EL (cell line): ENCODE results near the gene ZNF888.
"Not testable (repeated sequence)": the region's sequence is repeated elsewhere in the genome, so short reads cannot be mapped to it uniquely, and the experiment has no call there.

ENCODE experiments used
- DNase-seq: peaks from one replicate; pipeline ENCODE4 v3.0.0-alpha.2; 2016

ZNF888 gene

GRCh38 chr19:52871466-52871865 lies 51.8 kb downstream of the ZNF888 start:
- DNase-seq, result no peak

- DNase-seq, result not testable (repeated sequence)
Observed at GRCh38 chr19:52868031-52868430, 55.2 kb downstream of the ZNF888 start.

DNA sequence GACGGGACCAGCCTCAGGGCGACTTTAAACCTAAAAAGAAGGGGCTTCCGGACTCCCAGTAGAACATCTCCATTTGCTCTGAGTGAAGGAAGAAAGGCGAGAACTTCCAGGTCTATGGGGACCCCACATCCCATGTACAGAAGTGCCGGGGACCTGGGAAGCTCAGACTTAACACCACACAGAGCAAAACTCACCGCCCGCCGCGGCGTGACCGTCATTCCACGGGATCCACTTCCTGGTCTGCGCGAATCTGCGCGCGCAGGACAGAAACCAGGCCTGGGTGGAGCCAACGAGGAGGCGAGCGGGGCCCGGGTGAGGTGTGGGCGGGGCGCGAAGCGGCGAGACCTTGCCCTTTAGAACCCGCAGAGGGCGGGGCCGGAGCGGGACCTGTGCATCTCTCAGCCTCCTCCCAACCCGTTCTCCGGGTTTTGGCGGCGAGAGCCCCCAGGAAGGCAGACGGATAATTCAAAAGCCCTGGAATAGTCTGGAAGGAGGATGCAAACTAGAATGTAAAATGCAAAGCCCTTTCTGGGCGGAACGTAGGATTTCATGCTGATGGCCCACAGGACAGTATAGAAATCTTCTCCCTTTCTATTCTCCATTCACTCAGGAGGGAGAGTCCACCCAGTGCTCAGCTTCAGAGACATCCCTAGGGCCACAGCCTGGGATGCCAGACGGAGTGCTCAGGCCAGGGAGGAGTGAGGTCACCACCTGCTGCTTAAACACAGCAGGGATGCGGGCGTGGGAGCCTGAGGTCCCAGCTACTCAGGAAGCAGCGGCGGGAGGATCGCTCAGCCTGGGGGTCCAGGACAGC lies 65.6 kb downstream of the ZNF888 start, which contains the start of gene ZNF468:
ZNF468 (minus strand) TSS at position 242 of the 814 bp plus-strand sequence. CDS start 3,347 bp downstream, outside the sequence.
- DNase-seq, result peak; percentile 65

DNA sequence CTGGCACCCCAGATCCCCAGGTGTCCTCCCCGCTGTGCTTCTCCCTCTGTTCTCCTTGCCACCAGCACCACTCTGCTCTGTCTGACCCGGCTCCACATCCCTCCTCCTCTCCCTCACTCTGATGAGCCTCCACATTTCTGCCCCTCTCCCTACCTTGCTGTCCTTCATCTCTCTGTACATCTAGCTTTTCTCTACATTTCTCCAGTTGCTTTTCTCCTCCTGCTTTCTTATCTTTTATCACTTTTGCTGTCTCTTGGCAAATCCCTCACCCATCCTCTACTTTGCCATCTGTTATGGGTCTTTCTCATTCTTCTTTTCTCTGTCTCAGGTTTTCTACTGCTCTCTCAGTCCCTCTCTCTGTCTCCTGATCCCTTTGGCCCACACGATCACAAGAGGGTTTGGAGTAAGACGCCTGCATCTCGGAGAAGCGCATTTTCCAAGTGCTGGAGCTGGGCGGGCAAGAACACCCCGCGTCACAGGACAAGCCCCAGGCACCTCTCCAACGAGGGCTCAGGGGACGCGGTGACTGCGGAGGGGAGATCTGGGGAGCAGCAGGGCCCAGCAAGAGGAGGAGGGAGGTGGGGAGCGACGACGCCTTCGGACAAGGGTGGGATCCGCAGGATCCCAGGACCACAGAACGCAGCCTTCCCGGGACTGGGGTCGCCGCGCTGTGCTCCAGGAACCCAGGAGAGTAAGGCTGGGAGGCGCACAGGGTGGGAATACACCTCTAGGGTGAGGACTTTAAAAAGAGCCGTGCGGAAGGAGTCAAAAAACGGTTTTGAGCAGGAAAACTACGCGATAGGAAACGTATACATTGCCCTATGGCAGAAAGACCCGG lies 66.5 kb downstream of the ZNF888 start:
- peak; percentile 8 for DNase-seq
